OCI-LY1 (cell line): ENCODE measurements around the gene CORIN.

Experiments used
- H2AFZ ChIP-seq: fragments of 200-600 bp; sonication (generic), shearing (Covaris generic); 2 replicates; pipeline ENCODE4 v1.6.0; 2014; ENCODE audit warnings: antibody characterized with exemption, mild to moderate bottlenecking, low read length
- H3F3A ChIP-seq: fragments of 200-600 bp; sonication (generic), shearing (Covaris generic); 2 replicates; pipeline ENCODE4 v1.6.0; 2014; ENCODE audit warnings: mild to moderate bottlenecking, antibody characterized with exemption, low read length, moderate library complexity; ENCODE audit not compliant: insufficient read depth
- H3K27ac ChIP-seq: fragments of 200-600 bp; sonication (generic); 2 replicates; pipeline ENCODE4 v1.5.1; 2014; ENCODE audit warnings: low read length, mixed run types, mild to moderate bottlenecking, low read depth; ENCODE audit not compliant: poor library complexity, severe bottlenecking
- H3K27me3 ChIP-seq: fragments of 200-600 bp; sonication (generic); 2 replicates; pipeline ENCODE4 v1.6.0; 2014; ENCODE audit warnings: antibody characterized with exemption, mild to moderate bottlenecking, low read length, moderate library complexity; ENCODE audit not compliant: insufficient read depth
- H3K36me3 ChIP-seq: fragments of 200-600 bp; sonication (generic); 2 replicates; pipeline ENCODE4 v1.6.1; 2014; ENCODE audit warnings: mild to moderate bottlenecking, antibody characterized with exemption, low read length, moderate library complexity, mixed read lengths; ENCODE audit not compliant: insufficient read depth
- H3K4me1 ChIP-seq: fragments of 200-600 bp; sonication (generic); 2 replicates; pipeline ENCODE4 v1.5.1; 2014; ENCODE audit warnings: mild to moderate bottlenecking, low read length, moderate library complexity; ENCODE audit not compliant: insufficient read depth, severe bottlenecking
- H3K4me2 ChIP-seq: fragments of 200-600 bp; sonication (generic), shearing (Covaris generic); 2 replicates; pipeline ENCODE4 v1.6.1; 2014; ENCODE audit warnings: low read length
- H3K4me3 ChIP-seq: fragments of 200-600 bp; sonication (generic); 2 replicates; pipeline ENCODE4 v1.5.1; 2014; ENCODE audit warnings: low read length, low read depth, mild to moderate bottlenecking, mixed read lengths; ENCODE audit not compliant: poor library complexity, severe bottlenecking
- H3K79me2 ChIP-seq: fragments of 200-600 bp; shearing (Covaris generic); 2 replicates; pipeline ENCODE4 v1.6.1; 2016; ENCODE audit warnings: mixed run types, low read length, mixed read lengths; ENCODE audit not compliant: insufficient read depth
- H3K9ac ChIP-seq: fragments of 200-600 bp; sonication (generic), shearing (Covaris generic); 2 replicates; pipeline ENCODE4 v1.6.1; 2014; ENCODE audit warnings: mild to moderate bottlenecking, low read length, mixed read lengths
- H3K9me2 ChIP-seq: fragments of 200-600 bp; sonication (generic), shearing (Covaris generic); 2 replicates; pipeline ENCODE4 v1.6.1; 2014; ENCODE audit warnings: low read depth, mild to moderate bottlenecking, low read length, mixed read lengths
- H3K9me3 ChIP-seq: fragments of 200-600 bp; shearing (Covaris generic); 2 replicates; pipeline ENCODE4 v1.6.1; 2014; ENCODE audit warnings: low read length, mixed read lengths
- H4K20me1 ChIP-seq: fragments of 200-600 bp; sonication (generic), shearing (Covaris generic); 2 replicates; pipeline ENCODE4 v1.6.0; 2016; ENCODE audit warnings: mild to moderate bottlenecking, low read length; ENCODE audit not compliant: insufficient read depth
- EZH2 ChIP-seq: fragments of 200-600 bp; sonication (generic), shearing (Covaris generic); IDR thresholded peaks from 2 replicates; pipeline ENCODE4 v1.8.0; 2017; ENCODE audit warnings: borderline replicate concordance, mixed run types, mild to moderate bottlenecking, antibody characterized with exemption, low read length, moderate library complexity, mixed read lengths
- TF ChIP-seq, protein P1 (sequence below): fragments of 200-600 bp; sonication (generic), shearing (Covaris generic); IDR thresholded peaks from 2 replicates; pipeline ENCODE4 v1.5.1; 2017; ENCODE audit warnings: mild to moderate bottlenecking, antibody characterized with exemption, low read length, moderate library complexity, mixed read lengths

Gene CORIN

DNA sequence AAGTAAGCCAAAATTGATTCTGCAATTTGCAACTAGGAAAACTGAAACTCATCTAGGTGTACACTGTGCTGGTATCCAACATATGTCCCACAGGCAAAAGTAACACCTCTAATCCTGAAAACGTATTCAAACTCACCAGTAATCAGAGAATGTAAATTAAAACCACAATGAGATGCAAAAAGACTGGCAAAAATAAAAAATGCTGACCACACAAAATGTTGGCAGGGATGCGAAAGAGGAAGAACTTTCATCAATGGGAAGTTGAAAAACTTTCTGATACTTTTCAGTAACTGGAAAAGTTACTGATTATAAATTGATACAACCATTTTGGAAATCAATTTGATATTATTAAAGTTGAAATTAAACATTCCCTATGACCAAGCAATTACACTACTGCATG is 20.1 kb upstream of the CORIN start:
- no peaks in the 10 kb centered on the region for H3K27me3 ChIP-seq
- TF ChIP-seq EZH2 = no peak
- TF ChIP-seq, protein P1, sequence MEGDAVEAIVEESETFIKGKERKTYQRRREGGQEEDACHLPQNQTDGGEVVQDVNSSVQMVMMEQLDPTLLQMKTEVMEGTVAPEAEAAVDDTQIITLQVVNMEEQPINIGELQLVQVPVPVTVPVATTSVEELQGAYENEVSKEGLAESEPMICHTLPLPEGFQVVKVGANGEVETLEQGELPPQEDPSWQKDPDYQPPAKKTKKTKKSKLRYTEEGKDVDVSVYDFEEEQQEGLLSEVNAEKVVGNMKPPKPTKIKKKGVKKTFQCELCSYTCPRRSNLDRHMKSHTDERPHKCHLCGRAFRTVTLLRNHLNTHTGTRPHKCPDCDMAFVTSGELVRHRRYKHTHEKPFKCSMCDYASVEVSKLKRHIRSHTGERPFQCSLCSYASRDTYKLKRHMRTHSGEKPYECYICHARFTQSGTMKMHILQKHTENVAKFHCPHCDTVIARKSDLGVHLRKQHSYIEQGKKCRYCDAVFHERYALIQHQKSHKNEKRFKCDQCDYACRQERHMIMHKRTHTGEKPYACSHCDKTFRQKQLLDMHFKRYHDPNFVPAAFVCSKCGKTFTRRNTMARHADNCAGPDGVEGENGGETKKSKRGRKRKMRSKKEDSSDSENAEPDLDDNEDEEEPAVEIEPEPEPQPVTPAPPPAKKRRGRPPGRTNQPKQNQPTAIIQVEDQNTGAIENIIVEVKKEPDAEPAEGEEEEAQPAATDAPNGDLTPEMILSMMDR = no peak
- H3F3A ChIP-seq = no peaks in the 10 kb centered on the region
- H3K4me2 ChIP-seq = no peak overlapping the region
- H3K9ac ChIP-seq = no peak overlapping the region
- no peak overlapping the region for H3K27ac ChIP-seq
- no peaks in the 10 kb centered on the region for H3K9me3 ChIP-seq
- peaks cover 27% of the 10 kb centered on the region for H3K36me3 ChIP-seq
- H3K9me2 ChIP-seq = no peaks in the 10 kb centered on the region
- H4K20me1 ChIP-seq = no peaks in the 10 kb centered on the region
- H3K4me1 ChIP-seq = no peaks in the 10 kb centered on the region
- no peaks in the 10 kb centered on the region for H3K79me2 ChIP-seq
- no peak overlapping the region for H2AFZ ChIP-seq
- H3K4me3 ChIP-seq = no peak overlapping the region

DNA sequence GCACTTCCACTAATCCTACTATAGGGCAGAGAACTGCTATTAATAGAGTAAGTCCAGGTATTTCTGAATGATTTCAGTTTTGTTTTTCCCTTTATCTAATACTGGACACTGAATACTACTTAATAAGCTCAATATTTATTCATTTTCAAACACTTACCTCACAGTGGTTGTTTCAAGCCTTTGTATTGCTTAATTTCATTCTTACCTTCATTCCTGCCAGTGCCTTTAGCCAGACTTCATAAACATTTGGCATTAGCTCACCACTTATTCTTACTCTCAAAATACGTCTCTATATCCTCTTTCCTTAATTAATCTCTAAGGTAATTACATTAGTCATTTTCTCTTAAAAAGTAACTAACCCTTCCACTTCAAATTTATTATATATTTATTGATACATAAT is 18.8 kb upstream of the CORIN start:
- H3K27ac ChIP-seq = no peak overlapping the region
- H3K4me3 ChIP-seq = no peak overlapping the region
- TF ChIP-seq, protein P1 = no peak
- no peak for TF ChIP-seq EZH2

DNA sequence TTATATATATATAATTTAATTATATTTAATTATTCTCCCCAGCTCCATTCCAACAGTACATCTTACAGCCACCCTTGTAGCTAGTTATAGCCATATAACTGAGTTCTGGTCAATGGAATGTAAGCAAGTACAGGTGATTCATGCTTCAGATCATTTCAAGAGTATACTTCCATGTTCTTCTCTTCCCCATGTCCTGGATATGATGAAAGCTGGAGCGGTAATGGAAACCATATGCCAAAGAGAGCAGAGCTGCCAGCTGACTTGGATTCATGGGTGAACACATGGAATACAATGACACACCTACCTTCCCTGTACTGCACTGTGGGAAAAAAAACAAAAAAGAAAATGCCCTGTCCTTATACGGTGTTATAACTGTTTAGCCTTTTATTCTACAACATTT is 17.5 kb upstream of the CORIN start:
- Histone ChIP-seq H3K79me2 (no peaks in the 10 kb centered on the region), H4K20me1 (no peaks in the 10 kb centered on the region), H3K27ac (no peak overlapping the region), H3K36me3 (peaks cover 47% of the 10 kb centered on the region), H3F3A (no peaks in the 10 kb centered on the region), H3K4me3 (no peak overlapping the region), H2AFZ (no peak overlapping the region), H3K9ac (no peak overlapping the region), H3K9me3 (no peaks in the 10 kb centered on the region), H3K9me2 (no peaks in the 10 kb centered on the region), H3K27me3 (no peaks in the 10 kb centered on the region), H3K4me2 (no peak overlapping the region), H3K4me1 (no peaks in the 10 kb centered on the region)
- TF ChIP-seq, protein P1 = no peak
- no peak for TF ChIP-seq EZH2

More for the DNA sequence above, 18.8 kb upstream of the CORIN start:
- Histone ChIP-seq H3K79me2 (no peaks in the 10 kb centered on the region), H2AFZ (no peak overlapping the region), H3K27me3 (no peaks in the 10 kb centered on the region), H4K20me1 (no peaks in the 10 kb centered on the region), H3F3A (no peaks in the 10 kb centered on the region), H3K9me3 (no peaks in the 10 kb centered on the region), H3K4me1 (no peaks in the 10 kb centered on the region), H3K9me2 (no peaks in the 10 kb centered on the region), H3K36me3 (peaks cover 39% of the 10 kb centered on the region), H3K9ac (no peak overlapping the region), H3K4me2 (no peak overlapping the region)
